Measurements from ENCODE around the gene PPARA. TPM values are rescaled to one million over a fixed set of nuclear protein-coding genes. Genes with fewer than 3 reads are reported as not detected.

PPARA gene
- total RNA-seq, 6 donors from 2014 or later, result 10.2 to 27.0 (median 20.9) TPM

DNA sequence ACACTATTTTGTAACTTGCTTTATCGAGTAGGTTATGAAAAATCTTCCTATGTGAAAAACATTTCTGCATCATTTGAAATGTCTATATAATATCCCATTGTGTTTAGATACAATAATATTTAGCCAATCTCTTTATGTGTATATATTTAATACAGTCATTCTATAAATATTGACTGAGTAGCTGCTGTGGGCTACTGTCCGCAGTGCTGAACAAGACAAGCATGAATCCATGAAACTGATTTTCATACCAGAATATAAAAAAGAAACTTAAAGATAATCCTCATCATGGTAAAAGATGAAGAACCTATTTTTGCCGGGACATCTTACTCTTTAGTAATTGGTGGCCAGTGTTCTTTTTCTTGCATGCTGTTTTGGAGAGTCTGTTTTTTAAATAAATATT, 3.6 kb downstream of the PPARA start:
- 91 to 95% methylated on average over 3 of the region's 3 CpGs for WGBS, 2 donors
- ATAC-seq (ENCODE audit: low FRiP score in 2 of 2) (no peak), DNase-seq (no peak)
- no peak overlapping the region for H3K4me3 ChIP-seq
- H3K27me3 ChIP-seq, result no peaks in the 10 kb centered on the region
- peaks cover 18 to 26% (median 21%) of the 10 kb centered on the region in 4 donors for H3K4me1 ChIP-seq
- no peak for TF ChIP-seq POLR2A (IDR thresholded peaks at IDR 0.05)
- TF ChIP-seq, protein P1, sequence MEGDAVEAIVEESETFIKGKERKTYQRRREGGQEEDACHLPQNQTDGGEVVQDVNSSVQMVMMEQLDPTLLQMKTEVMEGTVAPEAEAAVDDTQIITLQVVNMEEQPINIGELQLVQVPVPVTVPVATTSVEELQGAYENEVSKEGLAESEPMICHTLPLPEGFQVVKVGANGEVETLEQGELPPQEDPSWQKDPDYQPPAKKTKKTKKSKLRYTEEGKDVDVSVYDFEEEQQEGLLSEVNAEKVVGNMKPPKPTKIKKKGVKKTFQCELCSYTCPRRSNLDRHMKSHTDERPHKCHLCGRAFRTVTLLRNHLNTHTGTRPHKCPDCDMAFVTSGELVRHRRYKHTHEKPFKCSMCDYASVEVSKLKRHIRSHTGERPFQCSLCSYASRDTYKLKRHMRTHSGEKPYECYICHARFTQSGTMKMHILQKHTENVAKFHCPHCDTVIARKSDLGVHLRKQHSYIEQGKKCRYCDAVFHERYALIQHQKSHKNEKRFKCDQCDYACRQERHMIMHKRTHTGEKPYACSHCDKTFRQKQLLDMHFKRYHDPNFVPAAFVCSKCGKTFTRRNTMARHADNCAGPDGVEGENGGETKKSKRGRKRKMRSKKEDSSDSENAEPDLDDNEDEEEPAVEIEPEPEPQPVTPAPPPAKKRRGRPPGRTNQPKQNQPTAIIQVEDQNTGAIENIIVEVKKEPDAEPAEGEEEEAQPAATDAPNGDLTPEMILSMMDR (IDR thresholded peaks at IDR 0.05), result no peak
- TF ChIP-seq EP300 (IDR thresholded peaks at IDR 0.05), result no peak
- TF ChIP-seq POLR2AphosphoS5 (IDR thresholded peaks at IDR 0.05), result no peak
- H3K27ac ChIP-seq, result no peak overlapping the region
- no peaks in the 10 kb centered on the region for H3K9me3 ChIP-seq
- peaks cover 0 to 7% (median 6%) of the 10 kb centered on the region in 4 donors for H3K36me3 ChIP-seq

DNA sequence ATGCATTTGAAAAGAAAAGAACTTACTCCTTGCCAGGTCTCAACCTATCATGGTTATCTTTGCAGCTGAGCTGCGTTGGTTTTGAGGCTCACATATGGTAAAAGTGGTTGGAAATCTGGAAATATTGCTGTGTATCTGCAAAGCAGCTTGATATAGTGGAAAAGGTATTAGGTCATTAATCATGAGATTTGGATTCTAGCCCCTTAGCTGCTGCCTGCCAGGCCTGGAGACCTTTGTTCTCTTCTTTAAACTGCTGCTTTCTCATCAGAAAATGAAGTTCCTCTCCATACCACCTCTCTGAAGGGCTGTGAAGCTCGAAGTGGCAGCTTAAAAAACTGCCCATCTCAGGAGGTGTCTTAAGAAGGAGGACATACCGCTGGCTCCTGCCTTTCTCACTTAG, 5.7 kb downstream of the PPARA start:
- ATAC-seq (ENCODE audit: low FRiP score in 2 of 2) (no peak), DNase-seq (no peak)
- peaks cover 0 to 12% (median 6%) of the 10 kb centered on the region in 4 donors for H3K36me3 ChIP-seq
- 94 to 95% methylated on average over 3 of the region's 3 CpGs for WGBS, 2 donors
- H3K27me3 ChIP-seq, result no peaks in the 10 kb centered on the region
- no peak overlapping the region for H3K27ac ChIP-seq
- H3K9me3 ChIP-seq, result no peaks in the 10 kb centered on the region
- H3K4me3 ChIP-seq, result no peak overlapping the region
- TF ChIP-seq POLR2A (IDR thresholded peaks at IDR 0.05), result no peak
- TF ChIP-seq, protein P1 (IDR thresholded peaks at IDR 0.05), result no peak
- TF ChIP-seq POLR2AphosphoS5 (IDR thresholded peaks at IDR 0.05), result no peak
- TF ChIP-seq EP300 (IDR thresholded peaks at IDR 0.05), result no peak
- peaks cover 14 to 17% (median 15%) of the 10 kb centered on the region in 4 donors for H3K4me1 ChIP-seq

DNA sequence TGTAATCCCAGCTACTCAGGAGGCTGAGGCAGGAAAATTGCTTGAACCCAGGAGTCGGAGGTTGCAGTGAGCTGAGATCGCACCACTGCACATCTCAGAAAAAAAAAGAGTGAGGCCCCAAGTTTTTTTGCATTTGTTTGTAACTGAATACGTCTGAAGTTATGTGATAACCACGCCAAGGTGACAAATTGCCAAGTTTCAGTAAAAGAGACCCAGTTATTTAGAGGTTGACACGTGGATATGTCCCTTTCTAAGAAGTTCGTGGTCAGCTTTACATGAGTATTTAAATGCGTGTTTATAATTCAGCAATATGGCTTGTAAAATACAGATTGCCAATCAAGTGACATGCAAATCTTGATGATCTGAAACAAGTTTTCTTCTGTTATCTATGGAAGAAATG, 8.0 kb downstream of the PPARA start:
- H3K27me3 ChIP-seq, result no peaks in the 10 kb centered on the region
- no peak for ATAC-seq (ENCODE audit: low FRiP score in 2 of 2)
- no peaks in the 10 kb centered on the region for H3K9me3 ChIP-seq
- peaks cover 0 to 4% (median 0%) of the 10 kb centered on the region in 4 donors for H3K4me1 ChIP-seq
- H3K36me3 ChIP-seq, result peaks cover 0 to 17% (median 8%) of the 10 kb centered on the region in 4 donors
- H3K4me3 ChIP-seq, result no peak overlapping the region
- WGBS, 2 donors, result 83 to 88% methylated on average over 7 of the region's 7 CpGs
- H3K27ac ChIP-seq, result no peak overlapping the region
- no peak for TF ChIP-seq POLR2AphosphoS5 (IDR thresholded peaks at IDR 0.05)
- no peak for DNase-seq

DNA sequence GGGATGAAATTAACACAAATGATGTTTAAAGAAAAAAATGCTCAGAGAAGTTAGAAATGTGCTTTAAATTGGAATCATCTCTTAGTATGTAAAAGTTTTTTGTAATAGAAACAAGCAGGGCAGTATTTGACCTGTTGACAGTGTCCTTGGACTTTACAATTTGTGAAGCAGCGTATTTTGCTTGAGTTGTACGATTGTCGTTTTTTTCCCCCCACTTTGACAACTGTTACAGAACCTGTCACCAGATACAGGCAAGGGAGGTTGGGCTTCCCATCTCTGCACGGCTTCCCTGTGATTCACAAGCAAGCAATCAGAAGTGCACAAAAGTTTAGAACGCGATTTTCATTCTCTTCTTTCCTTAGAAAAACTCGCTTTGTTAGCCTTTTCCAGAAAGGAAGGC, 8.9 kb downstream of the PPARA start:
- Histone ChIP-seq H3K27ac (no peak overlapping the region), H3K4me1 (peaks cover 0 to 4% (median 0%) of the 10 kb centered on the region in 4 donors), H3K4me3 (no peak overlapping the region), H3K9me3 (no peaks in the 10 kb centered on the region), H3K27me3 (no peaks in the 10 kb centered on the region), H3K36me3 (peaks cover 0 to 14% (median 8%) of the 10 kb centered on the region in 4 donors)
- ATAC-seq (ENCODE audit: low FRiP score in 2 of 2) (no peak), DNase-seq (no peak)
- TF ChIP-seq, protein P1 (IDR thresholded peaks at IDR 0.05), result no peak
- TF ChIP-seq EP300 (IDR thresholded peaks at IDR 0.05), result no peak
- no peak for TF ChIP-seq POLR2A (IDR thresholded peaks at IDR 0.05)
- no peak for TF ChIP-seq POLR2AphosphoS5 (IDR thresholded peaks at IDR 0.05)
- 89 to 91% methylated on average over 7 of the region's 7 CpGs for whole genome bisulfite sequencing, 2 donors

DNA sequence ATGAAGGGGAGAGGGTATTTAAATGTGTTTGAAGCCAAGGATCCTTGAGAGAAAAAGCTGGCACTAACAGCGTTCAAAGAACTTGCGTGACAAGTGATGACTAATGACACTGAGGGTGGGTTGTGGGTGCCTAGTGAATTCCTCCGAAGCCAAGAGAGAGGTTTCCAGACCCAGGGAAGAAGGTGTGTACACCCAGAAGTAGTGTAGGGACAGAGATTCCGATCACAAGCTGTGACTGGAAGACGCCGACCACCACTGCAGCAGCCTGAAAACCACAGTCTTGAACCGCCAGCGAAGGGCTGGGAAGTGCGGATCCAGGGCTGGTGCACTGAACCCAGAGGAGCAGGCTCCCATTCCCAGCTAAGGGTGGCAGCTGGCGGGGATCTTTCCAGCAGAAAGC, 9.5 kb downstream of the PPARA start:
- TF ChIP-seq EP300 (IDR thresholded peaks at IDR 0.05) (no peak), POLR2A (IDR thresholded peaks at IDR 0.05) (no peak), POLR2AphosphoS5 (IDR thresholded peaks at IDR 0.05) (no peak)
- TF ChIP-seq, protein P1 (IDR thresholded peaks at IDR 0.05), result no peak
- Histone ChIP-seq H3K27ac (no peak overlapping the region), H3K9me3 (no peaks in the 10 kb centered on the region), H3K27me3 (no peaks in the 10 kb centered on the region), H3K4me3 (no peak overlapping the region), H3K4me1 (peaks cover 0 to 4% (median 0%) of the 10 kb centered on the region in 4 donors), H3K36me3 (peaks cover 0 to 14% (median 8%) of the 10 kb centered on the region in 4 donors)
- WGBS, 2 donors, result 78 to 83% methylated on average over 6 to 10 of the region's 10 CpGs
- ATAC-seq (ENCODE audit: low FRiP score in 2 of 2) (peak in 1 of 2 donors; percentile 31), DNase-seq (no peak)

Data from upper lobe of left lung (tissue), 6 donors.